DLD1 (cell line): ENCODE data around the gene PRSS8.
"Not testable (repeated sequence)": the region's sequence is repeated elsewhere in the genome, so short reads cannot be mapped to it uniquely, and the experiment has no call there.

Source experiments
- in situ Hi-C: cut with HindIII; loops from 2 replicates; pipeline ENCODE4 v1.10.0; 2017; ENCODE audit warnings: low sequenced_read_pairs

PRSS8 gene

GRCh38 chr16:31135535-31136286 is at the start of gene PRSS8:
PRSS8 (minus strand) TSS chr16:31135727; CDS start chr16:31135498, 229 bp downstream.
- in situ Hi-C loops = no loop called here

GRCh38 chr16:31184888-31185287 is 49.4 kb upstream of the PRSS8 start:
- in situ Hi-C loops = no loop called here

GRCh38 chr16:31183432-31184428 is 48.2 kb upstream of the PRSS8 start:
- in situ Hi-C loops = no loop called here

GRCh38 chr16:31182391-31182790 is 46.9 kb upstream of the PRSS8 start:
- in situ Hi-C loops = no loop called here

GRCh38 chr16:31181102-31181830 is 45.7 kb upstream of the PRSS8 start:
- in situ Hi-C loops = no loop called here

- in situ Hi-C loops = no loop called here
Measured at GRCh38 chr16:31179747-31180459, 44.4 kb upstream of the PRSS8 start, which contains the start of gene FUS. FUS (plus strand) TSS chr16:31180139; CDS start chr16:31180215, 76 bp downstream.

- in situ Hi-C loops = no loop called here
Measured at GRCh38 chr16:31179219-31179746, 43.8 kb upstream of the PRSS8 start.

- in situ Hi-C loops = no loop called here
Measured at GRCh38 chr16:31177136-31177535, 41.6 kb upstream of the PRSS8 start.

- in situ Hi-C loops = not testable (repeated sequence)
Measured at GRCh38 chr16:31170048-31170447, 34.5 kb upstream of the PRSS8 start.

- in situ Hi-C loops = no loop called here
Measured at GRCh38 chr16:31168848-31169247, 33.3 kb upstream of the PRSS8 start.

GRCh38 chr16:31167315-31167714 is 31.8 kb upstream of the PRSS8 start:
- in situ Hi-C loops = no loop called here

- in situ Hi-C loops = no loop called here
Measured at GRCh38 chr16:31157136-31157535, 21.6 kb upstream of the PRSS8 start.

GRCh38 chr16:31150976-31151375 is 15.4 kb upstream of the PRSS8 start:
- in situ Hi-C loops = not testable (repeated sequence)

GRCh38 chr16:31149894-31150890 is 14.7 kb upstream of the PRSS8 start, which contains the start of gene PRSS36:
PRSS36 (minus strand) TSS chr16:31150066; CDS start chr16:31150035, 31 bp downstream.
- in situ Hi-C loops = no loop called here

GRCh38 chr16:31149332-31149731 is 13.8 kb upstream of the PRSS8 start:
- in situ Hi-C loops = no loop called here

GRCh38 chr16:31148896-31149295 is 13.4 kb upstream of the PRSS8 start:
- in situ Hi-C loops = no loop called here

GRCh38 chr16:31148281-31148728 is 12.8 kb upstream of the PRSS8 start:
- in situ Hi-C loops = no loop called here

- in situ Hi-C loops = no loop called here
Measured at GRCh38 chr16:31147574-31147973, 12.0 kb upstream of the PRSS8 start.
